K562 (cell line): Measurements from ENCODE around the gene EPB41L4A.

Experiments used
- BRF1 ChIP-seq: IDR thresholded peaks from 3 replicates; pipeline ENCODE4 v1.6.1; 2011; ENCODE audit warnings: borderline replicate concordance, mild to moderate bottlenecking; ENCODE audit not compliant: insufficient read length; ENCODE audit errors: extremely low read depth
- CHD1 ChIP-seq: fragments of 200-600 bp; sonication (generic); IDR thresholded peaks from one replicate; pipeline ENCODE4 v1.6.1; 2012; ENCODE audit warnings: mild to moderate bottlenecking, moderate library complexity, low read length, inconsistent platforms
- CTCF ChIP-seq, 3 experiments: IDR thresholded peaks in 2 of 3; conservative IDR thresholded peaks in 1 of 3; 2 replicates each; pipeline ENCODE4 v1.5.1; 2011 to 2012; ENCODE audit warnings: low read length in 3 of 3, mild to moderate bottlenecking in 3 of 3, control low read depth in 2 of 3, improper control_type of control experiment in 1 of 3, inconsistent platforms in 1 of 3, low read depth in 1 of 3, mixed read lengths in 1 of 3, moderate library complexity in 1 of 3; ENCODE audit not compliant: insufficient read depth in 2 of 3
- FOXK1 ChIP-seq: sonication (generic); formaldehyde crosslinking; IDR thresholded peaks from 2 replicates; pipeline ENCODE4 v1.8.0; 2022; ENCODE audit warnings: missing genetic modification reagents, mild to moderate bottlenecking, borderline replicate concordance
- HDGF ChIP-seq: fragments of 450-650 bp; IDR thresholded peaks from 2 replicates; pipeline ENCODE4 v1.6.1; 2016
- HMG20B ChIP-seq: fragments of 250-450 bp; sonication (Bioruptor Pico); IDR thresholded peaks from 2 replicates; pipeline ENCODE4 v1.5.0; 2021; ENCODE audit warnings: mild to moderate bottlenecking
- KLF16 ChIP-seq: IDR thresholded peaks from 2 replicates; pipeline ENCODE4 v1.6.1; 2016; ENCODE audit warnings: antibody characterized with exemption
- NFIC ChIP-seq: fragments of 450-650 bp; IDR thresholded peaks from 2 replicates; pipeline ENCODE4 v1.6.1; 2017; ENCODE audit warnings: mild to moderate bottlenecking, inconsistent platforms
- PRMT5 ChIP-seq: sonication (generic); formaldehyde crosslinking; IDR thresholded peaks from 2 replicates; pipeline ENCODE4 v1.5.0; 2020; ENCODE audit warnings: missing genetic modification reagents
- TF ChIP-seq, protein P1 (sequence below): fragments of 250-450 bp; sonication (Bioruptor Pico); IDR thresholded peaks from 2 replicates; pipeline ENCODE4 v1.5.0; 2020; ENCODE audit warnings: mild to moderate bottlenecking, borderline replicate concordance
- TF ChIP-seq, protein P2 (sequence below): fragments of 450-650 bp; formaldehyde crosslinking; IDR thresholded peaks from 2 replicates; pipeline ENCODE4 v1.4.0; 2020; ENCODE audit warnings: mild to moderate bottlenecking, moderate library complexity
- TF ChIP-seq, protein P3 (sequence below): sonication (generic); formaldehyde crosslinking; IDR thresholded peaks from 2 replicates; pipeline ENCODE4 v1.8.0; 2023; ENCODE audit warnings: mild to moderate bottlenecking, missing genetic modification reagents
- TF ChIP-seq, protein P4 (sequence below): fragments of 250-450 bp; sonication (Bioruptor Pico); IDR thresholded peaks from 2 replicates; pipeline ENCODE4 v1.9.0; 2021; ENCODE audit warnings: mild to moderate bottlenecking, inconsistent platforms

DNA sequence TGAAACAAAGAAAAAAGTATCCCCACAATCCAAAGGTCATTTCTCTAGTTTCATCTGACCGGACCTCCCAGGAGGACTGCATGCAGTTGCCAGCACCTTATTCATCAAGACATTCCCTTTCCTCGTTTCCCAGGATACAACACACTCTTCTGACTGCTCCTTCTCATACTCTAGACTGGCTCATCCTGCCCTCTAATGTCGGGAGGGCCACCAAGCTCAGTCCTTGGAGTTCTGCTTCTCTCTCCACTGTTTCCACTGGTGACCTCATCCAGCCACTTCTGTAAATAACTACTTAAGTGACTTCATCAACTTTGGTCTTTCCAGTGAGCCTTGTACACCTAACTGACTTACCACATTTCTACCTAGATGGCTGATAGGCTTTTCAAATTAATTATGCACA is 179.1 kb downstream of the EPB41L4A start:
- TF ChIP-seq CTCF (IDR thresholded peaks at IDR 0.05 in 2 of 3, conservative IDR thresholded peaks at IDR 0.05 in 1 of 3; ENCODE audit: insufficient read depth in 2 of 3, low read depth in 1 of 3, low read length in 3 of 3) (peak in 1 of 3 experiments; percentile 23; a peak in 2 of 6 replicates), BRF1 (no peak), HMG20B (CRISPR knock-in tag) (no peak), KLF16 (no peak), PRMT5 (no peak), NFIC (no peak), FOXK1 (CRISPR knock-in tag) (no peak), CHD1 (no peak), HDGF (no peak)
- TF ChIP-seq, protein P1, sequence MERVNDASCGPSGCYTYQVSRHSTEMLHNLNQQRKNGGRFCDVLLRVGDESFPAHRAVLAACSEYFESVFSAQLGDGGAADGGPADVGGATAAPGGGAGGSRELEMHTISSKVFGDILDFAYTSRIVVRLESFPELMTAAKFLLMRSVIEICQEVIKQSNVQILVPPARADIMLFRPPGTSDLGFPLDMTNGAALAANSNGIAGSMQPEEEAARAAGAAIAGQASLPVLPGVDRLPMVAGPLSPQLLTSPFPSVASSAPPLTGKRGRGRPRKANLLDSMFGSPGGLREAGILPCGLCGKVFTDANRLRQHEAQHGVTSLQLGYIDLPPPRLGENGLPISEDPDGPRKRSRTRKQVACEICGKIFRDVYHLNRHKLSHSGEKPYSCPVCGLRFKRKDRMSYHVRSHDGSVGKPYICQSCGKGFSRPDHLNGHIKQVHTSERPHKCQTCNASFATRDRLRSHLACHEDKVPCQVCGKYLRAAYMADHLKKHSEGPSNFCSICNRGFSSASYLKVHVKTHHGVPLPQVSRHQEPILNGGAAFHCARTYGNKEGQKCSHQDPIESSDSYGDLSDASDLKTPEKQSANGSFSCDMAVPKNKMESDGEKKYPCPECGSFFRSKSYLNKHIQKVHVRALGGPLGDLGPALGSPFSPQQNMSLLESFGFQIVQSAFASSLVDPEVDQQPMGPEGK (CRISPR knock-in tag) = no peak
- TF ChIP-seq, protein P2, sequence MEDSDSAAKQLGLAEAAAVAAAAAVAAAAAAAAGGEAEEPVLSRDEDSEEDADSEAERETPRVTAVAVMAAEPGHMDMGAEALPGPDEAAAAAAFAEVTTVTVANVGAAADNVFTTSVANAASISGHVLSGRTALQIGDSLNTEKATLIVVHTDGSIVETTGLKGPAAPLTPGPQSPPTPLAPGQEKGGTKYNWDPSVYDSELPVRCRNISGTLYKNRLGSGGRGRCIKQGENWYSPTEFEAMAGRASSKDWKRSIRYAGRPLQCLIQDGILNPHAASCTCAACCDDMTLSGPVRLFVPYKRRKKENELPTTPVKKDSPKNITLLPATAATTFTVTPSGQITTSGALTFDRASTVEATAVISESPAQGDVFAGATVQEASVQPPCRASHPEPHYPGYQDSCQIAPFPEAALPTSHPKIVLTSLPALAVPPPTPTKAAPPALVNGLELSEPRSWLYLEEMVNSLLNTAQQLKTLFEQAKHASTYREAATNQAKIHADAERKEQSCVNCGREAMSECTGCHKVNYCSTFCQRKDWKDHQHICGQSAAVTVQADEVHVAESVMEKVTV (CRISPR knock-in tag) = no peak
- TF ChIP-seq, protein P3, sequence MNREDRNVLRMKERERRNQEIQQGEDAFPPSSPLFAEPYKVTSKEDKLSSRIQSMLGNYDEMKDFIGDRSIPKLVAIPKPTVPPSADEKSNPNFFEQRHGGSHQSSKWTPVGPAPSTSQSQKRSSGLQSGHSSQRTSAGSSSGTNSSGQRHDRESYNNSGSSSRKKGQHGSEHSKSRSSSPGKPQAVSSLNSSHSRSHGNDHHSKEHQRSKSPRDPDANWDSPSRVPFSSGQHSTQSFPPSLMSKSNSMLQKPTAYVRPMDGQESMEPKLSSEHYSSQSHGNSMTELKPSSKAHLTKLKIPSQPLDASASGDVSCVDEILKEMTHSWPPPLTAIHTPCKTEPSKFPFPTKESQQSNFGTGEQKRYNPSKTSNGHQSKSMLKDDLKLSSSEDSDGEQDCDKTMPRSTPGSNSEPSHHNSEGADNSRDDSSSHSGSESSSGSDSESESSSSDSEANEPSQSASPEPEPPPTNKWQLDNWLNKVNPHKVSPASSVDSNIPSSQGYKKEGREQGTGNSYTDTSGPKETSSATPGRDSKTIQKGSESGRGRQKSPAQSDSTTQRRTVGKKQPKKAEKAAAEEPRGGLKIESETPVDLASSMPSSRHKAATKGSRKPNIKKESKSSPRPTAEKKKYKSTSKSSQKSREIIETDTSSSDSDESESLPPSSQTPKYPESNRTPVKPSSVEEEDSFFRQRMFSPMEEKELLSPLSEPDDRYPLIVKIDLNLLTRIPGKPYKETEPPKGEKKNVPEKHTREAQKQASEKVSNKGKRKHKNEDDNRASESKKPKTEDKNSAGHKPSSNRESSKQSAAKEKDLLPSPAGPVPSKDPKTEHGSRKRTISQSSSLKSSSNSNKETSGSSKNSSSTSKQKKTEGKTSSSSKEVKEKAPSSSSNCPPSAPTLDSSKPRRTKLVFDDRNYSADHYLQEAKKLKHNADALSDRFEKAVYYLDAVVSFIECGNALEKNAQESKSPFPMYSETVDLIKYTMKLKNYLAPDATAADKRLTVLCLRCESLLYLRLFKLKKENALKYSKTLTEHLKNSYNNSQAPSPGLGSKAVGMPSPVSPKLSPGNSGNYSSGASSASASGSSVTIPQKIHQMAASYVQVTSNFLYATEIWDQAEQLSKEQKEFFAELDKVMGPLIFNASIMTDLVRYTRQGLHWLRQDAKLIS (CRISPR knock-in tag) = no peak
- TF ChIP-seq, protein P4, sequence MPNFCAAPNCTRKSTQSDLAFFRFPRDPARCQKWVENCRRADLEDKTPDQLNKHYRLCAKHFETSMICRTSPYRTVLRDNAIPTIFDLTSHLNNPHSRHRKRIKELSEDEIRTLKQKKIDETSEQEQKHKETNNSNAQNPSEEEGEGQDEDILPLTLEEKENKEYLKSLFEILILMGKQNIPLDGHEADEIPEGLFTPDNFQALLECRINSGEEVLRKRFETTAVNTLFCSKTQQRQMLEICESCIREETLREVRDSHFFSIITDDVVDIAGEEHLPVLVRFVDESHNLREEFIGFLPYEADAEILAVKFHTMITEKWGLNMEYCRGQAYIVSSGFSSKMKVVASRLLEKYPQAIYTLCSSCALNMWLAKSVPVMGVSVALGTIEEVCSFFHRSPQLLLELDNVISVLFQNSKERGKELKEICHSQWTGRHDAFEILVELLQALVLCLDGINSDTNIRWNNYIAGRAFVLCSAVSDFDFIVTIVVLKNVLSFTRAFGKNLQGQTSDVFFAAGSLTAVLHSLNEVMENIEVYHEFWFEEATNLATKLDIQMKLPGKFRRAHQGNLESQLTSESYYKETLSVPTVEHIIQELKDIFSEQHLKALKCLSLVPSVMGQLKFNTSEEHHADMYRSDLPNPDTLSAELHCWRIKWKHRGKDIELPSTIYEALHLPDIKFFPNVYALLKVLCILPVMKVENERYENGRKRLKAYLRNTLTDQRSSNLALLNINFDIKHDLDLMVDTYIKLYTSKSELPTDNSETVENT (CRISPR knock-in tag) = no peak
